Head of caudate nucleus (tissue), 42 donors: ENCODE results near the gene ATPAF2.
A peak's percentile ranks its signal among the peaks of the same experiment; 100 is the strongest.

Experiments
- DNase-seq, 42 donors: peaks; one replicate each; pipeline versions ENCODE4 v3.0.0 to v3.0.0-alpha.2; 2020 to 2021; ENCODE audit warnings: mixed read lengths in 7 of 42
- intact Hi-C: fragments of 100-400 bp; cut with DNase I; formaldehyde crosslinking; loops from one replicate; pipeline ENCODE4 v1.15.0; 2022

ATPAF2 gene

GRCh38 chr17:17994271-17995069 is 44.5 kb downstream of the ATPAF2 start:
- peak in 32 of 42 donors; percentile 14 to 70 (median 32) for DNase-seq
- intact Hi-C loops: no loop called here

- intact Hi-C loops: no loop called here
- no peak for DNase-seq
Measured at GRCh38 chr17:17993852-17994251, 45.1 kb downstream of the ATPAF2 start.

GRCh38 chr17:17993366-17993765 is 45.6 kb downstream of the ATPAF2 start:
- intact Hi-C loops: no loop called here
- no peak for DNase-seq

- DNase-seq: no peak
- intact Hi-C loops: no loop called here
Measured at GRCh38 chr17:17990282-17990681, 48.7 kb downstream of the ATPAF2 start.

- intact Hi-C loops: no loop called here
- DNase-seq: no peak
Measured at GRCh38 chr17:17989618-17990017, 49.4 kb downstream of the ATPAF2 start.

GRCh38 chr17:17989081-17989480 is 49.9 kb downstream of the ATPAF2 start:
- DNase-seq: no peak
- intact Hi-C loops: no loop called here

- intact Hi-C loops: no loop called here
- no peak for DNase-seq
Measured at GRCh38 chr17:17988427-17988945, 50.5 kb downstream of the ATPAF2 start.

GRCh38 chr17:17987901-17988300 is 51.1 kb downstream of the ATPAF2 start:
- DNase-seq: no peak
- intact Hi-C loops: no loop called here

GRCh38 chr17:17987187-17987896 is 51.6 kb downstream of the ATPAF2 start:
- DNase-seq: no peak
- intact Hi-C loops: no loop called here

- intact Hi-C loops: no loop called here
- DNase-seq: no peak
Measured at GRCh38 chr17:17985555-17985954, 53.4 kb downstream of the ATPAF2 start.

- no peak for DNase-seq
- intact Hi-C loops: no loop called here
Measured at GRCh38 chr17:17985153-17985552, 53.8 kb downstream of the ATPAF2 start.

- intact Hi-C loops: no loop called here
- DNase-seq: no peak
Measured at GRCh38 chr17:17983776-17984175, 55.2 kb downstream of the ATPAF2 start.

GRCh38 chr17:17983376-17983775 is 55.6 kb downstream of the ATPAF2 start:
- intact Hi-C loops: no loop called here
- DNase-seq: no peak

- no peak for DNase-seq
- intact Hi-C loops: no loop called here
Measured at GRCh38 chr17:17982801-17983200, 56.2 kb downstream of the ATPAF2 start.

- no peak for DNase-seq
- intact Hi-C loops: no loop called here
Measured at GRCh38 chr17:17981330-17981729, 57.6 kb downstream of the ATPAF2 start.

GRCh38 chr17:17979778-17980177 is 59.2 kb downstream of the ATPAF2 start:
- no peak for DNase-seq
- intact Hi-C loops: no loop called here

GRCh38 chr17:17978481-17979424 is 60.2 kb downstream of the ATPAF2 start:
- intact Hi-C loops: no loop called here
- no peak for DNase-seq

GRCh38 chr17:17976931-17977570 is 61.9 kb downstream of the ATPAF2 start:
- peak in 2 of 42 donors; percentile 32 to 40 for DNase-seq
- intact Hi-C loops: no loop called here

GRCh38 chr17:17975436-17975835 is 63.5 kb downstream of the ATPAF2 start:
- intact Hi-C loops: no loop called here
- DNase-seq: no peak
